ENCODE data around the gene PRKCH. TPM values are rescaled to one million over a fixed set of nuclear protein-coding genes. Genes with fewer than 3 reads are reported as not detected.

Gene PRKCH
- total RNA-seq, 1 experiment from 2014 or later, result 2.7 TPM

GRCh38 chr14:61288228-61288627 is 33.2 kb upstream of the PRKCH start:
- Histone ChIP-seq H3K9me3 (ENCODE audit: control insufficient read depth, insufficient read depth, low read depth, low read length) (no peaks in the 10 kb centered on the region), H3K4me3 (ENCODE audit: low read depth in 2 of 2, low read length in 2 of 2) (no peak overlapping the region), H3K27me3 (ENCODE audit: control insufficient read depth, insufficient read depth, low read length) (peaks cover 5% of the 10 kb centered on the region; the same call in 1 of the 2 replicates), H3K27ac (ENCODE audit: low read length) (no peak overlapping the region), H3K4me1 (ENCODE audit: control insufficient read depth, insufficient read depth, low read length) (no peaks in the 10 kb centered on the region), H3K36me3 (ENCODE audit: control insufficient read depth, insufficient read depth, low read length) (no peaks in the 10 kb centered on the region)
- POLR2A ChIA-PET, result no interaction called here
- in situ Hi-C loops (cut with HindIII; ENCODE audit: low pct_unique_long_range_greater_than_20kb, low sequenced_read_pairs) (no loop called here), intact Hi-C loops (cut with micrococcal nuclease; ENCODE audit: unreplicated experiment) (no loop called here)
- no TSS peak for BruUV-seq (replicated peaks)
- TF ChIP-seq POLR2AphosphoS5 (IDR thresholded peaks at IDR 0.05; ENCODE audit: low read depth, low read length) (no peak), SIN3A (IDR thresholded peaks at IDR 0.05; ENCODE audit: borderline replicate concordance, insufficient read depth, low read depth, low read length) (no peak), TCF7L2 (IDR thresholded peaks at IDR 0.05; ENCODE audit: low read depth, low read length) (no peak)
- TF ChIP-seq, protein P1, sequence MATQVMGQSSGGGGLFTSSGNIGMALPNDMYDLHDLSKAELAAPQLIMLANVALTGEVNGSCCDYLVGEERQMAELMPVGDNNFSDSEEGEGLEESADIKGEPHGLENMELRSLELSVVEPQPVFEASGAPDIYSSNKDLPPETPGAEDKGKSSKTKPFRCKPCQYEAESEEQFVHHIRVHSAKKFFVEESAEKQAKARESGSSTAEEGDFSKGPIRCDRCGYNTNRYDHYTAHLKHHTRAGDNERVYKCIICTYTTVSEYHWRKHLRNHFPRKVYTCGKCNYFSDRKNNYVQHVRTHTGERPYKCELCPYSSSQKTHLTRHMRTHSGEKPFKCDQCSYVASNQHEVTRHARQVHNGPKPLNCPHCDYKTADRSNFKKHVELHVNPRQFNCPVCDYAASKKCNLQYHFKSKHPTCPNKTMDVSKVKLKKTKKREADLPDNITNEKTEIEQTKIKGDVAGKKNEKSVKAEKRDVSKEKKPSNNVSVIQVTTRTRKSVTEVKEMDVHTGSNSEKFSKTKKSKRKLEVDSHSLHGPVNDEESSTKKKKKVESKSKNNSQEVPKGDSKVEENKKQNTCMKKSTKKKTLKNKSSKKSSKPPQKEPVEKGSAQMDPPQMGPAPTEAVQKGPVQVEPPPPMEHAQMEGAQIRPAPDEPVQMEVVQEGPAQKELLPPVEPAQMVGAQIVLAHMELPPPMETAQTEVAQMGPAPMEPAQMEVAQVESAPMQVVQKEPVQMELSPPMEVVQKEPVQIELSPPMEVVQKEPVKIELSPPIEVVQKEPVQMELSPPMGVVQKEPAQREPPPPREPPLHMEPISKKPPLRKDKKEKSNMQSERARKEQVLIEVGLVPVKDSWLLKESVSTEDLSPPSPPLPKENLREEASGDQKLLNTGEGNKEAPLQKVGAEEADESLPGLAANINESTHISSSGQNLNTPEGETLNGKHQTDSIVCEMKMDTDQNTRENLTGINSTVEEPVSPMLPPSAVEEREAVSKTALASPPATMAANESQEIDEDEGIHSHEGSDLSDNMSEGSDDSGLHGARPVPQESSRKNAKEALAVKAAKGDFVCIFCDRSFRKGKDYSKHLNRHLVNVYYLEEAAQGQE (IDR thresholded peaks at IDR 0.05; ENCODE audit: insufficient read depth in 1 of 2, low read depth in 2 of 2, low read length in 1 of 2), result no peak
- TF ChIP-seq, protein P2, sequence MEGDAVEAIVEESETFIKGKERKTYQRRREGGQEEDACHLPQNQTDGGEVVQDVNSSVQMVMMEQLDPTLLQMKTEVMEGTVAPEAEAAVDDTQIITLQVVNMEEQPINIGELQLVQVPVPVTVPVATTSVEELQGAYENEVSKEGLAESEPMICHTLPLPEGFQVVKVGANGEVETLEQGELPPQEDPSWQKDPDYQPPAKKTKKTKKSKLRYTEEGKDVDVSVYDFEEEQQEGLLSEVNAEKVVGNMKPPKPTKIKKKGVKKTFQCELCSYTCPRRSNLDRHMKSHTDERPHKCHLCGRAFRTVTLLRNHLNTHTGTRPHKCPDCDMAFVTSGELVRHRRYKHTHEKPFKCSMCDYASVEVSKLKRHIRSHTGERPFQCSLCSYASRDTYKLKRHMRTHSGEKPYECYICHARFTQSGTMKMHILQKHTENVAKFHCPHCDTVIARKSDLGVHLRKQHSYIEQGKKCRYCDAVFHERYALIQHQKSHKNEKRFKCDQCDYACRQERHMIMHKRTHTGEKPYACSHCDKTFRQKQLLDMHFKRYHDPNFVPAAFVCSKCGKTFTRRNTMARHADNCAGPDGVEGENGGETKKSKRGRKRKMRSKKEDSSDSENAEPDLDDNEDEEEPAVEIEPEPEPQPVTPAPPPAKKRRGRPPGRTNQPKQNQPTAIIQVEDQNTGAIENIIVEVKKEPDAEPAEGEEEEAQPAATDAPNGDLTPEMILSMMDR (IDR thresholded peaks at IDR 0.05), result no peak
- ATAC-seq (no peak), DNase-seq (ENCODE audit: low read depth, low spot score) (no peak)
- CTCF ChIA-PET, result no interaction called here

DNA sequence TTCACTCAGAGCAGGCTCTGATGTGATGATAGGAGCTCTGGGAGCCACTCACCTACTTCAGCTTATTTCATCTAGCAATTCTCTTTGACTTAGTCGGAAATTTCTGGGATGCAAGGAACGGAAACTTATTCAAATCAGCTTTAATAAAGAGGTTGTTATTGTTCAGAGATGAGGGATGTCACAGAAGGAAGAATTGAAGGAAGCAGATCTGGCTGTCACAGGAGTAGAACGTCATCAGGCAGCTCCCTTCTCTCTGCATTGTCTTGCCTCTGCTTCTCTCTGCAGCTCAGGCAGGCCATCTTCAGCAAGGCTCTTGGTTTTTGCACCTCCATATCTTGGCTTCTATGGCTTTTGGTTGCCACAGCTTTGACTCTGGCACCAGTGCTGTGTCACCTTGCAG is 32.7 kb upstream of the PRKCH start:
- Histone ChIP-seq H3K36me3 (ENCODE audit: control insufficient read depth, insufficient read depth, low read length) (no peaks in the 10 kb centered on the region), H3K27ac (ENCODE audit: low read length) (no peak overlapping the region), H3K9me3 (ENCODE audit: control insufficient read depth, insufficient read depth, low read depth, low read length) (no peaks in the 10 kb centered on the region), H3K27me3 (ENCODE audit: control insufficient read depth, insufficient read depth, low read length) (peaks cover 5% of the 10 kb centered on the region; the same call in 1 of the 2 replicates), H3K4me1 (ENCODE audit: control insufficient read depth, insufficient read depth, low read length) (no peaks in the 10 kb centered on the region), H3K4me3 (ENCODE audit: low read depth in 2 of 2, low read length in 2 of 2) (no peak overlapping the region)
- ChIA-PET POLR2A (no interaction called here), CTCF (no interaction called here)
- TF ChIP-seq POLR2AphosphoS5 (IDR thresholded peaks at IDR 0.05; ENCODE audit: low read depth, low read length) (no peak), SIN3A (IDR thresholded peaks at IDR 0.05; ENCODE audit: borderline replicate concordance, insufficient read depth, low read depth, low read length) (no peak), TCF7L2 (IDR thresholded peaks at IDR 0.05; ENCODE audit: low read depth, low read length) (no peak)
- TF ChIP-seq, protein P1 (IDR thresholded peaks at IDR 0.05; ENCODE audit: insufficient read depth in 1 of 2, low read depth in 2 of 2, low read length in 1 of 2), result no peak
- DNase-seq (ENCODE audit: low read depth, low spot score) (no peak), ATAC-seq (no peak)
- in situ Hi-C loops (cut with HindIII; ENCODE audit: low pct_unique_long_range_greater_than_20kb, low sequenced_read_pairs) (no loop called here), intact Hi-C loops (cut with micrococcal nuclease; ENCODE audit: unreplicated experiment) (no loop called here)
- no TSS peak for BruUV-seq (replicated peaks)

Measured in Panc1 (cell line).